Heart left ventricle (tissue), 13 donors: ENCODE data around the gene ST3GAL4.

Experiments used
- POLR2A ChIP-seq, 2 donors: fragments of 450-650 bp; IDR thresholded peaks; one replicate each; pipeline ENCODE4 v1.6.1; 2017; ENCODE audit warnings: antibody characterized with exemption in 2 of 2, mild to moderate bottlenecking in 2 of 2, moderate library complexity in 2 of 2
- TF ChIP-seq, protein P1 (sequence below), 12 donors: fragments of 200-600 bp; sonication (generic) in 4 of 12; IDR thresholded peaks; one replicate each; pipeline versions ENCODE4 v1.5.0 to v1.8.0; 2018 to 2022; ENCODE audit warnings: antibody characterized with exemption in 12 of 12, mild to moderate bottlenecking in 5 of 12
- donor health status: ischemic (EF 13 %, LVEDD 7.1; RV severe dilation, severe dysfunction).
- donor health status: DM: no; HTN: yes; CAD: no.
- donor health status: DM: no; HTN: no; CAD: no.
- donor health status: ischemic (EF 25% LVEDD 6.9; RV normal size, moderate dysfunction).
- donor health status: ischemic (EF 25% LVEDD 5.7; RV mildly dilated, moderate dysfunction).
- donor health status: ischemic (EF 35%, LVEDD 5.7; RV mildly dilated, moderate dysfunction).
- donor health status: nonischemic (EF 11% LVEDD 7.7; RV severe dilation, severe dysfunction).
- donor health status: DM: yes; HTN: yes; CAD: no.
- donor health status: PGD.
- donor health status: ischemic (EF 29% LVEDD 5.4; RV normal size, mild dysfunction).
- donor health status: nonischemic (EF 23%, LVEDD 6.1; RV moderate dilation, normal function).

DNA sequence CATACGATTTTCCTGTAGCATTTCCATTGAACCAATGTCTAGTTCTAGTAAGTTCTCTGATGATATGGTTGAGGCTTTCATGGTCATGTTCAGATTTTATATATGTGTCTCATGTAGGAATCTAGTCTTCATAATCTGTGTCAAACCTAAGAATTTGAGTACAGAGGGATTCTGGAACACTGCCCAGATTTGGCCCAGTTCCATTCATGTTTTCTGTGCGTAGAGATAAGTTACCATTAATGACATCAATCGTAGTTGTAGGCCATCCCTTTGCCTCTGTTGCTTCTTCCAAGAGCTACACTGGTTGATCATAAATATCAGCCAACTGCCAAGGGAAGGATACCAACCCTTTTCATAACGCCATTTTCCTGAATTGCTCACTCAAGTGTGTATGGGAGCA is 23.3 kb downstream of the ST3GAL4 start:
- TF ChIP-seq, protein P1, sequence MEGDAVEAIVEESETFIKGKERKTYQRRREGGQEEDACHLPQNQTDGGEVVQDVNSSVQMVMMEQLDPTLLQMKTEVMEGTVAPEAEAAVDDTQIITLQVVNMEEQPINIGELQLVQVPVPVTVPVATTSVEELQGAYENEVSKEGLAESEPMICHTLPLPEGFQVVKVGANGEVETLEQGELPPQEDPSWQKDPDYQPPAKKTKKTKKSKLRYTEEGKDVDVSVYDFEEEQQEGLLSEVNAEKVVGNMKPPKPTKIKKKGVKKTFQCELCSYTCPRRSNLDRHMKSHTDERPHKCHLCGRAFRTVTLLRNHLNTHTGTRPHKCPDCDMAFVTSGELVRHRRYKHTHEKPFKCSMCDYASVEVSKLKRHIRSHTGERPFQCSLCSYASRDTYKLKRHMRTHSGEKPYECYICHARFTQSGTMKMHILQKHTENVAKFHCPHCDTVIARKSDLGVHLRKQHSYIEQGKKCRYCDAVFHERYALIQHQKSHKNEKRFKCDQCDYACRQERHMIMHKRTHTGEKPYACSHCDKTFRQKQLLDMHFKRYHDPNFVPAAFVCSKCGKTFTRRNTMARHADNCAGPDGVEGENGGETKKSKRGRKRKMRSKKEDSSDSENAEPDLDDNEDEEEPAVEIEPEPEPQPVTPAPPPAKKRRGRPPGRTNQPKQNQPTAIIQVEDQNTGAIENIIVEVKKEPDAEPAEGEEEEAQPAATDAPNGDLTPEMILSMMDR (IDR thresholded peaks at IDR 0.05) = no peak
- no peak for TF ChIP-seq POLR2A (IDR thresholded peaks at IDR 0.05)
